HG03139 (cell line): ENCODE measurements around the gene PIK3CD.

ENCODE experiments used
- ATAC-seq: cut with Tn5 transposase; IDR thresholded peaks from one replicate; pipeline ENCODE4 v1.9.1; 2021; ENCODE audit not compliant: unreplicated experiment

The PIK3CD gene

DNA sequence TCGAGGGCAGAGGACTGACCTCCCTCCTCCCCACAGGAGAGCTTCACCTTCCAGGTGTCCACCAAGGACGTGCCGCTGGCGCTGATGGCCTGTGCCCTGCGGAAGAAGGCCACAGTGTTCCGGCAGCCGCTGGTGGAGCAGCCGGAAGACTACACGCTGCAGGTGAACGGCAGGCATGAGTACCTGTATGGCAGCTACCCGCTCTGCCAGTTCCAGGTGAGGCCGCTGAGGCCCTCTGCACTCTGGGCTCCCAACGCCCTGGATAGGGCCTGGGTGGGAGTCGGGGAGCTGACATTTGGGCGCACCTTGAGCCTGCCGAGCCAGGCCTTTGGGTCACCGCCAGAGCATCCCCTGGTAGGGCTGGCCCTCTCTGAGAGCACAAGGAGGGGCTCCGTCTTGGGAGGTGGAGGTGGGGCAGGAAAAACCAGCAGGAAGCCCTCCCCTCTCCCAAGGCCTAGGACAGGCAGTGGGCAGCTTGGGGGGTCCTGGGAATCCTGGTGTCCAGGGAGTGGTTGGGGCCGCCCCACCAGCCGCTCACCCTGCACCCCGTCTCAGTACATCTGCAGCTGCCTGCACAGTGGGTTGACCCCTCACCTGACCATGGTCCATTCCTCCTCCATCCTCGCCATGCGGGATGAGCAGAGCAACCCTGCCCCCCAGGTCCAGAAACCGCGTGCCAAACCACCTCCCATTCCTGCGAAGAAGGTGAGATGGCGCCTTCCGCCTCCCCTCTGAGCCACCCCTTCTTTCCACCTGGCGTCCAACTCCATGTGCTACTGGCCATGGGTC lies 65.1 kb downstream of the PIK3CD start:
- ATAC-seq = no peak

DNA sequence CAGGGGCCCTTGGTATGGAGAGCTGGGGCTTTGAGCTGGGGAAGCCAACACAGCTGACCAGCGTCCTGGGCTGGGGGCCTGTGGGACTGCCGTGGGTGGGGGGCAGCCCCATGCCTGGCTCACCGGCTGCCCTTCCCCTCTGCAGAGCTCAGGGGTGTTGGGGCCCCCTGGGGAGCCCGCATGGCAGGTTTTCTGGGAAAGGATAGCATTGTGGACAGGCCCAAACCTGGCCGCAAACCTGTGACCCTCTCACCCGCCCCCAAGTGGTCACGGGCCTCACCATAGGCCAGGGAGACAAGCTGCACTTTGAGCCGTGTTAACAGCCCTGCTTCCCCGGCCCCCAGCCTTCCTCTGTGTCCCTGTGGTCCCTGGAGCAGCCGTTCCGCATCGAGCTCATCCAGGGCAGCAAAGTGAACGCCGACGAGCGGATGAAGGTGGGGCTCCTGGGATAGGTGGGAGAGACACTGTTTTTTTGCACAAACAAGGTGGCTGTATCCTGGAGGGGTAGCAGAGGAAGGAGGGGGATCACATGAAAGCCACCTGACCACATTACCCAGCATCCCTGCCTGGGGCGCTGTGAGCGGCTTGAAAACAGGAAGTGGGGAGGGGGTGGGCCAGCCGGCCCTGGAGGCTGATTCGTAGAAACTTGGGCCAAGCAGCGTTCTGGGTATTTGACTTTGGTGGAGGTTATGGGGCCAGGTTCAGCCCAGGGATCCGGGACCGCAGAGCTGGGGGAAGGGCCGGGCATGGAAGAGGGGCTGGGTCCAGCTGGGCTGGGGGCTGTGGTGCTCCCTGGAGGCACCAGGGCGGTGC lies 65.9 kb downstream of the PIK3CD start:
- peak; percentile 68 for ATAC-seq

DNA sequence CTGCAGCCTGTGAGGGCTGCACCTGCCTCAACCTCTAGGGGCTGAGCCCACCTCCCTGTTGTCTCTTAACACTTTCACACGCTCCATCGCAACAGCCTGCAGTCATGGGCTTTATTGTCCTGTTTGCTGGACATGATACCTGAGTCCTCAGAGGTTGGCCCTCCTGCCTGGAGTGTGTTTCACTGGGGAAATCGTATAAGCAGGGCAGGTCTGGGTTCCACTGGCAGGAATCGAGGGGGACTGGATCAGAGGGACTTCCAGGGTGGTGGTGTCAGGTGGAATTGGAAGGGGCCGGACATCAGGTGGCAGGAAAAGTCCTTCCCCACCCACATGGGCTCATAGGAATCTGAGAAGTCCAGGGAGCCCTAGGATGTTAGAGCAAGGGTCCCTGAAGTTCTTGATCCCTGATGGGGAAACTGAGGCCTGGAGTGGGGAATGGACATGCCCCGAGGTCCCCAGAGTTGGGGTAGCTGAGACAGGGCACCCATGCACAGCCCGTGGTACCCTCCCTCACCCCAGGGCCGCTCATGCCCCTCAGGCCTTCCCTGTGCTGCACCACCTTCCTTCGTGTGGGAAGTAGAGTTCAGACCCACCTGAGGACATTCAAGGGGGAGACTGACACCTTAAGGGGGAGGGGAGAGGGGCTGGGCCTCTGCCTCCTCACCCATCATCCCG lies 66.6 kb downstream of the PIK3CD start:
- no peak for ATAC-seq

DNA sequence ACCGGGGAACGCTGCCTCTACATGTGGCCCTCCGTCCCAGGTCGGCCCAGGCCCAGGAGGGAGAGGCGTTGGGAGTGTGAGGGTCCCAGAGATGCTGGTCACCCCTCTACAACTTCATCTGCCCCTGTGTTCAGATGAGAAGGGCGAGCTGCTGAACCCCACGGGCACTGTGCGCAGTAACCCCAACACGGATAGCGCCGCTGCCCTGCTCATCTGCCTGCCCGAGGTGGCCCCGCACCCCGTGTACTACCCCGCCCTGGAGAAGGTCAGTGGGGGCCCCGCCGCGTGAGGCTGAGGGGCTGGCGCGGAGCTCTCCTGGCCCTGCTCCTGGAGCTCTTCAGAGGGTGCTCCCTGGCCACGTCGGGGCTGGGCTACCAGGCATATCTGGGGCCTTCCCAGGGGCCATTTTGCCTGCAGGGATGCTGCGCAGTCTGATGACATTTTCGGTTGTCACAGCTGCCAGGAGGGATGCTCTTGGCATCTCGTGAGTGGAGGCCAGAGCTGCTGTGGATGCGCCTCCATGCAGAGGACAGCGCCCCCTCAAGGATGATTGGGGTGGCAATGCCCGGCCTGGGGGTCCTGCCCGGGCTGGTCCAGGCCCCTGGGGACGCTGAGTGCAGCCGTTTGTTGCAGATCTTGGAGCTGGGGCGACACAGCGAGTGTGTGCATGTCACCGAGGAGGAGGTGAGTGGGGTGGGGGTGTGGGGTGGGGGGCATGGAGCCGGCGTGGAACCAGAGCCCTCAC lies 68.6 kb downstream of the PIK3CD start:
- ATAC-seq = no peak

DNA sequence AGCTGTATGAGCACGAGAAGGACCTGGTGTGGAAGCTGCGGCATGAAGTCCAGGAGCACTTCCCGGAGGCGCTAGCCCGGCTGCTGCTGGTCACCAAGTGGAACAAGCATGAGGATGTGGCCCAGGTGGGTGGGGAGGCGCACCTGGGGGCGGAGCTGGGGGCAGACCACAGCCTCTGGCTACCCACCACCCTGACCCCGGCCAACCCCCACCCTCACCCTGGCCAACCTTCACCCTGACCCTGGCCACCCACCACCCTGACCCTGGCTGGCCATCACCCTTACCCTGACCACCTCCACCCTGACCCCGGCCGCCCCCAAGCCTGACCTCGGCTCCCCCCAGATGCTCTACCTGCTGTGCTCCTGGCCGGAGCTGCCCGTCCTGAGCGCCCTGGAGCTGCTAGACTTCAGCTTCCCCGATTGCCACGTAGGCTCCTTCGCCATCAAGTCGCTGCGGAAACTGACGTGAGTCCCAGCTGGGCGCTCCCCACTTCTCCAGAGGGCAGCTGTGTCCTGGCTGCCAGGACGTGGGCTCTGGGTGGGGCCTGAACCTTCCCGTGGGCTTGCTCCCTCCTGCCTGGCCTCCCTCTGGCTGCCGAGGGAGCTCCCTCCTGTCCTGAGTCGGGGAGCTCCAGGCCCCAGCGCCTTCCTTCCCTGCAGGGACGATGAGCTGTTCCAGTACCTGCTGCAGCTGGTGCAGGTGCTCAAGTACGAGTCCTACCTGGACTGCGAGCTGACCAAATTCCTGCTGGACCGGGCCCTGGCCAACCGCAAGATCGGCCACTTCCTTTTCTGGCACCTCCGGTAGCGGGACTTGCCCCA lies 69.5 kb downstream of the PIK3CD start:
- no peak for ATAC-seq

DNA sequence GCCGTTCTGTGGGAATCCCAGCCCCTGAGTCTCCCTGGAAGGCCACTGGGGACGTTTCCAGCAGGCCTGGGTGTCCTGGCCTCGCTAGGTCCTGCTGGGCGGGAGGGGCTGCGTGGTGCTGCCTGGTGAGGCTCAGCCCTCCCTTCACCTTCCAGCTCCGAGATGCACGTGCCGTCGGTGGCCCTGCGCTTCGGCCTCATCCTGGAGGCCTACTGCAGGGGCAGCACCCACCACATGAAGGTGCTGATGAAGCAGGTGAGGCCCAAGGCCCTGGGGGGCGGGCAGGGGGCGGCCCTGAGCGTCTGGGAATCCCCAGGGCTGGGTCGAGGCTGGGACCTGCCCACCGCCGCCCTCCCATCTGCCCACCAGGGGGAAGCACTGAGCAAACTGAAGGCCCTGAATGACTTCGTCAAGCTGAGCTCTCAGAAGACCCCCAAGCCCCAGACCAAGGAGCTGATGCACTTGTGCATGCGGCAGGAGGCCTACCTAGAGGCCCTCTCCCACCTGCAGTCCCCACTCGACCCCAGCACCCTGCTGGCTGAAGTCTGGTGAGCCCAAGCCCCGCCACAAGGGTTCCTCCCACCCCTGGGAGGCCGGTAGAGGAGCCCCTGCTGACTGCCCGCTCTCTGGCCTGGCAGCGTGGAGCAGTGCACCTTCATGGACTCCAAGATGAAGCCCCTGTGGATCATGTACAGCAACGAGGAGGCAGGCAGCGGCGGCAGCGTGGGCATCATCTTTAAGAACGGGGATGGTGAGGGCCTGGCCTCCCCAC lies 70.3 kb downstream of the PIK3CD start:
- no peak for ATAC-seq

DNA sequence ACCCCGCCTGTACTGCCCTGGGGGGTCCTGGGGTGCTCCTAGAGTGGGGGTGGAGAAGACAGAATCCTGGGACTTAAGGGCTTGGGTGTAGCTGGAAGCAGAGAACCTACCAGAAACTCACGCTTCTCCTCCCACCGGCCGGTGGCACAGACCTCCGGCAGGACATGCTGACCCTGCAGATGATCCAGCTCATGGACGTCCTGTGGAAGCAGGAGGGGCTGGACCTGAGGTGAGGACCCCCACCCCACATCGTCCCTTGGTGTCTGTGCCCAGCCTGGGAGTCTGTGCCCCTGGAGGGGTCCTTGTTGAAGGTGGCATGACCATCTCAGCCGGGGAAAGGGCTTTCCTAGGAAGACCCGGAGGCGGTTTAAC lies 70.8 kb downstream of the PIK3CD start:
- ATAC-seq = no peak

DNA sequence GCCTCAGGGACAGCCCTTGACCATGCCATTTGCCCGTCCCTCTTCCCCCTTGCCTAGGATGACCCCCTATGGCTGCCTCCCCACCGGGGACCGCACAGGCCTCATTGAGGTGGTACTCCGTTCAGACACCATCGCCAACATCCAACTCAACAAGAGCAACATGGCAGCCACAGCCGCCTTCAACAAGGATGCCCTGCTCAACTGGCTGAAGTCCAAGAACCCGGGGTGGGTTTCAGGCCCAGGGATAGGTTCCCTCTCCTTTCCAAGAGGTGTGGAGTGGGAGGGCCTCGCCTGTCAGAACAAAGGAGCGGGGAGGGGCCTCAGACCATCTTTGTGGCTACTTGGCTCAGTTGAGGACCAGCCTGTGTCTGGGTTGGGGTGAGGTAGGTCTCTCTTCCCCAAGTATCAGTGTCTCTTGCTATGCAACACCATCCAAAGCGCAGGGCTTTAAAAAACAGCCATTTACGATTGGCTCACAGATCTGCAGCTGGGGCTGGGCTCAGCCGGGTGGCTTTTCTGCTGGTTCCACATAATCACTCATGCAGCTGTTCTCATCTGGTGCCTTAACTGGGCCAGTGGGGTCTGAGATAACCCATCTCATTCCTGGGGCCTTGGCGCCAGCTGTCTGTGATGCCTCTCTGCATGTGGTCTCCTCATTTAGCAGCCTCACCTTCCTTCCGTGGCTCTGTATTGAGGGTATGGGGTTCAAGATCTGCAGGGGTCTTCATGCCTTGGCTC lies 71.7 kb downstream of the PIK3CD start:
- no peak for ATAC-seq

DNA sequence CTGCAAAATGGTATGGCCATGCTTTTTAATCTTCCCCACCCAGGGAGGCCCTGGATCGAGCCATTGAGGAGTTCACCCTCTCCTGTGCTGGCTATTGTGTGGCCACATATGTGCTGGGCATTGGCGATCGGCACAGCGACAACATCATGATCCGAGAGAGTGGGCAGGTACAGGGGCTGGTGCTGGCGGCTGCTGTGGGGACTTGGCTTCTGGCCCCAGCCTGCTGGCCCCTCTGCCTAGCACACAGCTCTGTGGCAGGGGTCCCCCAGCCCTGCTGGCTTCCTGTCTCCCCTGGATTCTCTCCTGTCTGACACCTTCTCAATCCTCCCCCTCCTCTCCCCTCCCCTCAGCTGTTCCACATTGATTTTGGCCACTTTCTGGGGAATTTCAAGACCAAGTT lies 72.4 kb downstream of the PIK3CD start:
- no peak for ATAC-seq

DNA sequence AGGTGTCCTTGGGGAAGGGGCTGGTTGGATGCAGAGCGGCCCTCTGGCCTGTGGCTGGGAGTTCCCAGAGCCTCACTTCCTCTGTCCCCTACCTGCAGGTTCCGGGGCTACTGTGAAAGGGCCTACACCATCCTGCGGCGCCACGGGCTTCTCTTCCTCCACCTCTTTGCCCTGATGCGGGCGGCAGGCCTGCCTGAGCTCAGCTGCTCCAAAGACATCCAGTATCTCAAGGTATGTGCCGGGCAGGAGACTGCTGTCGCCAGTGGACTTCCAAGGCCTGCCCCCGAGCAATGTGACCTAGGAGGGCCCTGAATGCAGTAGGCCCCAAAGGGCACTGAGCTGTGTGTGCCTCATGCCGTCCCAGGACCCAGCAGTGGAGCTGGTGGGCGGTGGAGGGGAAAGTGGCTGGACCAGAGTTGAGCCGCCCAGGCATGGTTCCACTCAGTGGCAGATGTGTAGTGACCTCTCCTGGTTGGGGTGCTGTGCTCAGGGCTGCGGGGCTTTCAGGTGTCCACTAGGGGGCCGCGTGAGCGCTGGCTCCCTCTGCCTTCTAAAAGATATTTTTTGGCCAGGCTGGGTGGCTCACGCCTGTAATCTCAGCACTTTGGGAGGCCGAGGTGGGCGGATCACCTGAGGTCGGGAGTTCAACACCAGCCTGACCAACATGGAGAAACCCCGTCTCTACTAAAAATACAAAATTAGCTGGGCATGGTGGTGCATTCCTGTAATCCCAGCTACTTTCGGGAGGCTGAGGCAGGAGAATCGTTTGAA lies 73.4 kb downstream of the PIK3CD start:
- ATAC-seq = no peak

DNA sequence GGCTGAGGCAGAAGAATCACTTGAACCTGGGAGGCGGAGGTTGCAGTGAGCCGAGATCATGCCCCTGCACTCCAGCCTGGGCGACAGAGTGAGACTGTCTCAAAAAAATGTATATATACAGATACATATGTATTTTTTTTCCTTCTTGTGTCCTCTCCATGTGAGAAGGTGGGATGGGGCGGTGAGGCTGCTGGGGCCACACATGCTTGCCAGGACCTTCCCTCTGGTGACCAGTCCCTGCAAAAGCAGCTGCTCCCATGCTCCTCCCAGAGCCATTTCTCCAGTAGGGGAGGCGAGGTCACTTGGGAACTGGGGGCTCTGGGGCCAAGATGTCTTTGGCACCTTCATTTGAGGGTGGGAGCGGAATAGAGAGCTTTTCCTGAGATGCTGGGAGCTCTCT lies 74.9 kb downstream of the PIK3CD start:
- ATAC-seq = no peak

DNA sequence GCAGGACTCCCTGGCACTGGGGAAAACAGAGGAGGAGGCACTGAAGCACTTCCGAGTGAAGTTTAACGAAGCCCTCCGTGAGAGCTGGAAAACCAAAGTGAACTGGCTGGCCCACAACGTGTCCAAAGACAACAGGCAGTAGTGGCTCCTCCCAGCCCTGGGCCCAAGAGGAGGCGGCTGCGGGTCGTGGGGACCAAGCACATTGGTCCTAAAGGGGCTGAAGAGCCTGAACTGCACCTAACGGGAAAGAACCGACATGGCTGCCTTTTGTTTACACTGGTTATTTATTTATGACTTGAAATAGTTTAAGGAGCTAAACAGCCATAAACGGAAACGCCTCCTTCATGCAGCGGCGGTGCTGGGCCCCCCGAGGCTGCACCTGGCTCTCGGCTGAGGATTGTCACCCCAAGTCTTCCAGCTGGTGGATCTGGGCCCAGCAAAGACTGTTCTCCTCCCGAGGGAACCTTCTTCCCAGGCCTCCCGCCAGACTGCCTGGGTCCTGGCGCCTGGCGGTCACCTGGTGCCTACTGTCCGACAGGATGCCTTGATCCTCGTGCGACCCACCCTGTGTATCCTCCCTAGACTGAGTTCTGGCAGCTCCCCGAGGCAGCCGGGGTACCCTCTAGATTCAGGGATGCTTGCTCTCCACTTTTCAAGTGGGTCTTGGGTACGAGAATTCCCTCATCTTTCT lies 75.5 kb downstream of the PIK3CD start:
- no peak for ATAC-seq

DNA sequence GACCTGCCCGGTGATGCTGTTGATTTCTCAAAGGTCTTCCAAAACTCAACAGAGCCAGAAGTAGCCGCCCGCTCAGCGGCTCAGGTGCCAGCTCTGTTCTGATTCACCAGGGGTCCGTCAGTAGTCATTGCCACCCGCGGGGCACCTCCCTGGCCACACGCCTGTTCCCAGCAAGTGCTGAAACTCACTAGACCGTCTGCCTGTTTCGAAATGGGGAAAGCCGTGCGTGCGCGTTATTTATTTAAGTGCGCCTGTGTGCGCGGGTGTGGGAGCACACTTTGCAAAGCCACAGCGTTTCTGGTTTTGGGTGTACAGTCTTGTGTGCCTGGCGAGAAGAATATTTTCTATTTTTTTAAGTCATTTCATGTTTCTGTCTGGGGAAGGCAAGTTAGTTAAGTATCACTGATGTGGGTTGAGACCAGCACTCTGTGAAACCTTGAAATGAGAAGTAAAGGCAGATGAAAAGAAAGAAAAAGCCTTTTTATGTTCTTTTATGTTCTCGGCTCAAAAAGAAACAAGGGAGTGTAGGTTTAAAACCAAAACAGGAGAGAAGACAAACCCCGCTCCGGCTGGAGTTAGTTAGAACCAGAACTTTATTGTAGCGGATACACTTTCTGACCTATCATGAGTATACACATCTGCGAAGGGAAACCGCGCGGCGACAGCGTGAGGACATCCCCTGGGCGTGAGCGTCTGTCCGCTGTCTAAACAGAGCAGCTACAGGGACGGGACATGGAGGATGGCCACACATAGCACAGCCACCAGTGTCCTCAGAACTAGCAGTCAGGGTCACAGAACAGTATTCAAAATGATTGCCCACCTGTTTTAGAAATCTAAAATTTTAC lies 77.1 kb downstream of the PIK3CD start:
- ATAC-seq = no peak

DNA sequence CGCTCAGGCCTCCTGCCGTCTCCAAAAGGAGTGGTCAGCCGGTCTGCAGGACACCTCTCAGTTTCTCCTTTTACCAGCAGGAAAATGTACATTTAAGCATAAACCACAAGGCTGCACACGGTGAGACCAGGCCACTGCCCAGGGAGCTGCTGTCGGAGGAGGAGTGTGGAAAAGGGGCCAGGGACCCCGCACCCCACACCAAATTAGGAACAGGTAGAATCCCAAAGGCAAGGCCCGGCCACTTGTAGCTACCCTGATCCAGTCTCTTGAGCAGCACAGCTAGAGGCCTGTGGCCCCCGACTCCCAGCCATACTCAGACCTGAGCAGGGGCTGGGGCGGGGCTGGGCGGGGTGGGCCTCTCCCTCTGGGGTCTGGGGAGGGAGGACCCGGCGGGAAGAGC lies 78.0 kb downstream of the PIK3CD start:
- ATAC-seq = no peak

DNA sequence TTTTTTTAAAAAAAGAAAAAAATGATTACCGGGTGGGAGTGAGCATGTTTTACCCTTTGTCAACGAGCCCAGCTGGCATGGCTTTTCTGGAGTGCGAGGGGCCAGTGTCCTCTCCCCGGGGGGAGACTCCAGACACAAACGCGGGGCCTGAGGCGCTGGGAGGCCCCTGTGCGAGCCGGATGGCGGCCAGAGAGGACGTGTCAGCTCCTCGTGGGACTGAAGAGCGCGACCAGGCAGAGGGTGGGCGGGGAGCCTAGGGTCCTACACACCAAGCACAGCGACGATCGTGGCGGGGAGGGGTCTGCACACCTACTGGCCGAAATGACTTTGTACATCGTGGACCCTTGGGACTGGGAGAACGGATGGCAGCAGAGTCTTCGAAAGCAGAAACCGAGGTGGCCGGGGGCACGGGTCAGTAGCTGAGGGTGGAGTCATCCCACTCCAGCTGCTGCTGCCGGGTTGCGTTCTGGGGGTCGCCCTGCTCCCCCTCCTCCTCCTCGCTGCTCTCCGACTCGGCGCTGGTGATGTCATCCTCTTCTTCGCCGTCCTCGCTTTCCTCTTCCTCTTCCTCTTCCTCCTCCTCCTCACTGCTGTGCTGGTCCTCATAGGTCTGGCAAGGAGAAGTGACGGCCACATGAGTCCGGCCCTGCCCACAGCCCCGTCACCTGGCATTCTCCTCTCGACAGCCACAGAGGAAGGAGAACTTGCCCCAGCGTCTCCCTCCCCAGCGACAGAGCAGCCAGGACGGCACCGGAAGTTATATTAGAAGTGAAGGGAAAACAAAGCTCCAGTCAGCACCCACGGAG lies 78.8 kb downstream of the PIK3CD start:
- ATAC-seq = no peak

DNA sequence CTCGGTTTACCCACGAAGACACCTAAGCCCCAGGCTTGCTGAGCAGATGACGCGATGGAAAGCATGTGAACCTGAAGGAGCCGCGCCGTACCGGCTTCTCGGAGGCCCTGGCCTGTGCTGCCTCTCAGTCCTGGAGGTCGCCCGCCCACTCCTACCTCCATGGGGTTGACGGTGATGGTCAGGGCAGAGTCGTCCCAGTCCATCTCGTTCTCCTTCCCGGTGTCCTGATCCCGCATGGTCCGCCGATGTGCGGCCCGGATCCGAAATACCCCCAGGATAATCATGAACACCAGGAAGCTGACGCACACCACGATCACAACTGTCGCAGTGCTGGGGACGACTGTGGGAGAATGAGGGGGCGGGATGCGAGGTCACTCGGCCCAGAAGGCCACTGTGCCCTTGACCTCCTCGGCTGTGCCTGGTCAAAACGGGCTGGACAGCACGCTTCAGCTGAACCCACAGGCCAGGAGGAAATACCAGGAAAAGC lies 79.6 kb downstream of the PIK3CD start:
- ATAC-seq = no peak
